Neural cell (in vitro differentiated cells): ENCODE results near the gene ATP2C2.

Source experiments
- EP300 ChIP-seq: fragments of 450-650 bp; conservative IDR thresholded peaks from 2 replicates; pipeline ENCODE4 v1.6.1; 2014; ENCODE audit warnings: antibody characterized with exemption, mild to moderate bottlenecking, moderate library complexity; ENCODE audit not compliant: poor library complexity, severe bottlenecking
- EZH2 ChIP-seq: fragments of 200-600, 300-800 bp; shearing (Covaris generic), sonication (generic); IDR thresholded peaks from 2 replicates; pipeline ENCODE4 v1.6.1; 2014; ENCODE audit warnings: antibody characterized with exemption, low read length, borderline replicate concordance, mild to moderate bottlenecking; ENCODE audit not compliant: insufficient read depth, poor library complexity, severe bottlenecking
- POLR2AphosphoS5 ChIP-seq: IDR thresholded peaks from 2 replicates; pipeline ENCODE4 v1.6.1; 2012
- TF ChIP-seq, protein P1 (sequence below): IDR thresholded peaks from 2 replicates; pipeline ENCODE4 v1.6.1; 2012; ENCODE audit warnings: borderline replicate concordance
- TF ChIP-seq, protein P2 (sequence below): fragments of 450-650 bp; IDR thresholded peaks from 2 replicates; pipeline ENCODE4 v1.5.1; 2014; ENCODE audit warnings: antibody characterized with exemption, mild to moderate bottlenecking, moderate library complexity; ENCODE audit not compliant: poor library complexity, severe bottlenecking

DNA sequence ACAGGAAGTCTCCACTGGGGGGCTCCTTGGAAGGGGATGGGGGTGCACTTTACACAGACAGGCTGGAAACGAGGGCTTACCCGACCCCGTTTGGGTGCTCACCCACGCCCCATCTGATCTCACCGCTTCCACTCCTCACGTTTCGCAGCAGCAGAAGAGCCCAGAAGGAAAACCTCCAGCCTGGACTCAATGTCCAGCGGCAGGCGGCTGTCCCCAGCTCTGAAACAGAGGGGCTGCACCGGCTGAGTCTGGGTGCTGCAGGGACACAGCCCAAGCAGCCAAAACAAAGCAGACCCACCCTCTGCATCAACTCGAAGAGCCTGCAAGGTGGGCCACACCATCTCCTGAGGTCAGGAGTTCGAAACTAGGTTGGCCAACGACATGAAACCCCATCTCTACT, 132.2 kb downstream of the ATP2C2 start:
- TF ChIP-seq POLR2AphosphoS5 (no peak), EZH2 (no peak), EP300 (no peak)
- TF ChIP-seq, protein P1, sequence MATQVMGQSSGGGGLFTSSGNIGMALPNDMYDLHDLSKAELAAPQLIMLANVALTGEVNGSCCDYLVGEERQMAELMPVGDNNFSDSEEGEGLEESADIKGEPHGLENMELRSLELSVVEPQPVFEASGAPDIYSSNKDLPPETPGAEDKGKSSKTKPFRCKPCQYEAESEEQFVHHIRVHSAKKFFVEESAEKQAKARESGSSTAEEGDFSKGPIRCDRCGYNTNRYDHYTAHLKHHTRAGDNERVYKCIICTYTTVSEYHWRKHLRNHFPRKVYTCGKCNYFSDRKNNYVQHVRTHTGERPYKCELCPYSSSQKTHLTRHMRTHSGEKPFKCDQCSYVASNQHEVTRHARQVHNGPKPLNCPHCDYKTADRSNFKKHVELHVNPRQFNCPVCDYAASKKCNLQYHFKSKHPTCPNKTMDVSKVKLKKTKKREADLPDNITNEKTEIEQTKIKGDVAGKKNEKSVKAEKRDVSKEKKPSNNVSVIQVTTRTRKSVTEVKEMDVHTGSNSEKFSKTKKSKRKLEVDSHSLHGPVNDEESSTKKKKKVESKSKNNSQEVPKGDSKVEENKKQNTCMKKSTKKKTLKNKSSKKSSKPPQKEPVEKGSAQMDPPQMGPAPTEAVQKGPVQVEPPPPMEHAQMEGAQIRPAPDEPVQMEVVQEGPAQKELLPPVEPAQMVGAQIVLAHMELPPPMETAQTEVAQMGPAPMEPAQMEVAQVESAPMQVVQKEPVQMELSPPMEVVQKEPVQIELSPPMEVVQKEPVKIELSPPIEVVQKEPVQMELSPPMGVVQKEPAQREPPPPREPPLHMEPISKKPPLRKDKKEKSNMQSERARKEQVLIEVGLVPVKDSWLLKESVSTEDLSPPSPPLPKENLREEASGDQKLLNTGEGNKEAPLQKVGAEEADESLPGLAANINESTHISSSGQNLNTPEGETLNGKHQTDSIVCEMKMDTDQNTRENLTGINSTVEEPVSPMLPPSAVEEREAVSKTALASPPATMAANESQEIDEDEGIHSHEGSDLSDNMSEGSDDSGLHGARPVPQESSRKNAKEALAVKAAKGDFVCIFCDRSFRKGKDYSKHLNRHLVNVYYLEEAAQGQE: no peak
- TF ChIP-seq, protein P2, sequence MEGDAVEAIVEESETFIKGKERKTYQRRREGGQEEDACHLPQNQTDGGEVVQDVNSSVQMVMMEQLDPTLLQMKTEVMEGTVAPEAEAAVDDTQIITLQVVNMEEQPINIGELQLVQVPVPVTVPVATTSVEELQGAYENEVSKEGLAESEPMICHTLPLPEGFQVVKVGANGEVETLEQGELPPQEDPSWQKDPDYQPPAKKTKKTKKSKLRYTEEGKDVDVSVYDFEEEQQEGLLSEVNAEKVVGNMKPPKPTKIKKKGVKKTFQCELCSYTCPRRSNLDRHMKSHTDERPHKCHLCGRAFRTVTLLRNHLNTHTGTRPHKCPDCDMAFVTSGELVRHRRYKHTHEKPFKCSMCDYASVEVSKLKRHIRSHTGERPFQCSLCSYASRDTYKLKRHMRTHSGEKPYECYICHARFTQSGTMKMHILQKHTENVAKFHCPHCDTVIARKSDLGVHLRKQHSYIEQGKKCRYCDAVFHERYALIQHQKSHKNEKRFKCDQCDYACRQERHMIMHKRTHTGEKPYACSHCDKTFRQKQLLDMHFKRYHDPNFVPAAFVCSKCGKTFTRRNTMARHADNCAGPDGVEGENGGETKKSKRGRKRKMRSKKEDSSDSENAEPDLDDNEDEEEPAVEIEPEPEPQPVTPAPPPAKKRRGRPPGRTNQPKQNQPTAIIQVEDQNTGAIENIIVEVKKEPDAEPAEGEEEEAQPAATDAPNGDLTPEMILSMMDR: no peak
